Measurements from ENCODE around the gene SLC51B.
A peak's percentile ranks its signal among the peaks of the same experiment; 100 is the strongest.
"Not testable (repeated sequence)": the region's sequence is repeated elsewhere in the genome, so short reads cannot be mapped to it uniquely, and the experiment has no call there.

Gene SLC51B

GRCh38 chr15:65044724-65045481 is at the start of gene SLC51B:
Gene SLC51B, plus strand, starts transcription at chr15:65045387. Its CDS starts 4,618 bp downstream, at chr15:65050005.
- FAIRE-seq = no peak

GRCh38 chr15:64997066-64997465 is 48.1 kb upstream of the SLC51B start:
- FAIRE-seq (no peak), DNase-seq (ENCODE audit: low spot score) (no peak)

More at GRCh38 chr15:65044724-65045481, at the start of gene SLC51B:
- no peak for DNase-seq (ENCODE audit: low spot score)

GRCh38 chr15:64997745-64998375 is 47.3 kb upstream of the SLC51B start:
- FAIRE-seq = no peak

GRCh38 chr15:65004993-65005392 is 40.2 kb upstream of the SLC51B start:
- no peak for DNase-seq (ENCODE audit: low spot score)
- FAIRE-seq = no peak

More at GRCh38 chr15:64997745-64998375, 47.3 kb upstream of the SLC51B start:
- DNase-seq (ENCODE audit: low spot score) = no peak

DNA sequence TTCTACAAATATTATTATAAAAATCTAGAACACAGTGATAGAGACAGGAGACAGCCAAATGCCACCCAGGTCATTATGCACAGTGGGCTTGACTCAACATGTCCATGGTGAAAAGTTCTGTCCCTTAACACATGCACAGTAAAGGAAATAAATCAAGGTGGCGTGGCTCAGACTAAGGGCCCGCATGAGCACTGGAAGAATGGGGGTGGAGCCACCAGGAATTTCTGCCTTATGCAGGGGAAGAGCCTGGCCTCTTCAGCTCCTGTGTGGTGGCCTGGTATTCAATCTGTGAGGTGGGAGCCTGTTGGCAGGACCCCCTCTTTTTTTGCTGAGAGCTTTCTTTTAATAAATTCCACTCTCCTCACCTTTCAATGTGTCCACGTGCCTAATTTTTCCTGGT is 38.3 kb upstream of the SLC51B start:
- DNase-seq (ENCODE audit: low spot score) (no peak), FAIRE-seq (no peak)

GRCh38 chr15:65008983-65009382 is 36.2 kb upstream of the SLC51B start:
- DNase-seq (ENCODE audit: low spot score) = no peak
- FAIRE-seq = no peak

DNA sequence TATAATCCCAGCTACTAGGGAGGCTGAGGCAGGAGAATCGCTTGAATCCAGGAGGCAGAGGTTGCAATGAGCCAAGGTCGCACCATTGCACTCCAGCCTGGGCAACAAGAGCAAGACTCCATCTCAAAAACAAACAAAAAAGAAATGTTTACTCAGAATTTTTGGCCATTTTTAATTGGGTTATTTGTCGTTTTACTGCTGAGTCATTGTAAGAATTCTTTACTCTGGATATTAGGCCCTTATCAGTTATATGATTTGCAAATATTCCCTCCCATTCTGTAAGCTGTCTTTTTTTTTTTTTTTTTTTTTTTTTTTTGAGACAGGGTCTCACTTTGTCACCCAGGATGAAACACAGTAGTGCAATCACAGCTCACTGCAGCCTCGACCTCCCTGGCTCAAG is 34.0 kb upstream of the SLC51B start:
- FAIRE-seq; DNase-seq (ENCODE audit: low spot score): not testable (repeated sequence)

GRCh38 chr15:65020419-65020818 is 24.8 kb upstream of the SLC51B start:
- no peak for DNase-seq (ENCODE audit: low spot score)
- FAIRE-seq = no peak

- FAIRE-seq = no peak
These were observed 23.7 kb upstream of the SLC51B start for GRCh38 chr15:65021488-65021887.

DNA sequence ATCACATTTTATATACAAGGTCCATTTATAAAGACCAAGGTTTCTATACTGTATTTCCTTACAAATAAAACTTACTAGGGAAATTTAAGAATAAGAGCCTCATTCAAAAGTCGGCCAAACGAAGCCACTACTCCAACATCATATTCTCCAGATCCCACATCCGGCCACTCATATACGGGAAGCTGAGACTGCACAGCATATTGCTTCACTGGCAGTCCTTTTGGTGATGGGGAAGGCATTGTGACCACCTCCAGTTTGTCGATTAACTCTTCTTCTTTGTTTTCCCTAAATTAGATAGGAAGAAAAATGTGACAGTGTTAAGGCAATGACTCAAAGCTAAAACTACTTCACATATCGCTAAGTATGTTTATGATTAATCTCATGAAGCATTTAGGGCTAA is 18.4 kb upstream of the SLC51B start:
- DNase-seq (ENCODE audit: low spot score) (no peak), FAIRE-seq (no peak)

More at GRCh38 chr15:65021488-65021887, 23.7 kb upstream of the SLC51B start:
- DNase-seq (ENCODE audit: low spot score) = no peak

DNA sequence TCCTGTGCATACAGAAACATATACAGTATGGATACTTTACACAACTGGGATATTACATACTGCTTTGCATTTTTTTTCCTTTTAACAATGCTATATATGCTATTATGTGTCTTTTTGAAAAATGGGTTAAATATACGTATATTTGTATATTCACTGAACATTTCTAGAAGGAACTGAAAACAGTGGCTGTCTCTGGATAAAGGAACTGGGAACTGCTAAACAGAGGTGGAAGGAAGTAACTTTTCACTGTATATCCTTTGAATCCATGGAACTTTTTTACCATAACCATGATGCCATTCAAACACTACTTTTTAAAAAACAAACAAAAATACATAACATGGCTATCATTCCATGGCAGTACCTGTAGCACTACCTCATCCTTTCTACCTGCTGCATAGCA is 17.6 kb upstream of the SLC51B start:
- DNase-seq (ENCODE audit: low spot score) (no peak), FAIRE-seq (no peak)

- FAIRE-seq (no peak), DNase-seq (ENCODE audit: low spot score) (no peak)
These were observed 16.8 kb upstream of the SLC51B start for GRCh38 chr15:65028338-65028737.

DNA sequence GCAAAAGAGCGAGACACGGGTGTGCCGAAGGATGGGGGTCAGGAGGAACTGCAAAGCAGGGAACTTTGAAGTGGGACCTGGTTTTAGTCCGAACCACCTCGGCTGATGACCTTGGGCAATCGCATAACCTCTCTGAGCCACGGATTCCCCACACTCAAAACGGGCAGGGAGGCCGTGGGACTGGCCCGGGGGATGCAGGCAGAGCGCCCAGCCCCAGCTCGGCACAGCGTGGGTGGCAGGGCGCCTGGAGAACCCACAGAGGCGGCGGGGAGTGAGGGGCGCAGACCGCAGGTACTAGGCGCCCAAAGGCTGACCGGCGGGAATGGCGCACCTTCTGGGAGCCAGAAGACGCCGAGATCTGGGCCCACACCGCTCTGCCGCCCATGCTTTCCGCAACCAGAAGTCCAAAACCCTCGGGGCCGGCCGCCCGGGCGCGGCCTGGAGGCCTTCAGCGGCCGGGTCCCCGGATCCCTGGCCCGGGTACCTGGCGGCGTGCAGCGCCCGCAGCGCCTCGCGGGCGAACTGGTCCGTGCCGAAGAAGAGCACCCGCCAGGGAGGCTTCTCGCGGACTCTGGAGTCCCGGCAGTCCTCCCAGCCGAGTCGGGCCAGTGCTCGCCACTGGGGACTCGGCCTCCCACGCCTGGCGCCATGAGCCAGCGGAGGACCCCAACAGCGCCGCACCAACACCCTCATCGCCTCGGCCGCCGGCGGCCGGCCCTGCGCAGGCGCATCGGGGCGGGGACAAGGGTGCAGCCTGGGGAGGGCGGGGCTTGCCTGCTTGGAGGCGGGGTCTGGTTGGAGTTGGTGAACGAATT is 16.1 kb upstream of the SLC51B start, which contains the start of gene MTFMT:
Gene MTFMT, minus strand, starts transcription at position 719 of the 815 bp plus-strand sequence. Its CDS starts 26 bp downstream, at position 693.
- DNase-seq (ENCODE audit: low spot score) (peak; percentile 46), FAIRE-seq (no peak)

DNA sequence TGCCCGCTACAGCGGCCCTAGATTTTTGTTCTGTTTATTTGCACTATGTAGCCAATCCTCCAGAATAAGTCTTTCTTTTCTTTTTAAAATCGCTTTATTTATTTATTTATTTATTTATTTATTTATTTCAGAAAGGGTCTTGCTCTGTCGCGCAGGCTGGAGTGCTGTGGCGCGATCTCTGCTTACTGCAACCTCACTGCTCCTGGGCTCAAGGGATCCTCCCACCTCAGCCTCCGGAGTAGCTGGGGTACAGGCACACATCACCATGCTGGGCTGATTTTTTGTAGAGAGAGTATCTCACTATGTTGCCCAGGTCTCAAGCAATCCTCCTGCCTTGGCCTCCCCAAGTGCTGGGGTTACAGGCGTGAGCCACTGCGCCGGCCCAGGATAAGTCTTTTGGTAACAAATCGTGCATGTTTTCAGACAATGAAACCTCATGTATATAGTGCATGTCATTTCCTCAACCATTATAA is 15.4 kb upstream of the SLC51B start:
- DNase-seq (ENCODE audit: low spot score) (no peak), FAIRE-seq (no peak)

GRCh38 chr15:65032801-65033537 is 12.2 kb upstream of the SLC51B start:
- no peak for FAIRE-seq

GRCh38 chr15:65033659-65034269 is 11.4 kb upstream of the SLC51B start:
- DNase-seq (ENCODE audit: low spot score) (no peak), FAIRE-seq (no peak)

More at GRCh38 chr15:65032801-65033537, 12.2 kb upstream of the SLC51B start:
- DNase-seq (ENCODE audit: low spot score) = peak; percentile 81

DNA sequence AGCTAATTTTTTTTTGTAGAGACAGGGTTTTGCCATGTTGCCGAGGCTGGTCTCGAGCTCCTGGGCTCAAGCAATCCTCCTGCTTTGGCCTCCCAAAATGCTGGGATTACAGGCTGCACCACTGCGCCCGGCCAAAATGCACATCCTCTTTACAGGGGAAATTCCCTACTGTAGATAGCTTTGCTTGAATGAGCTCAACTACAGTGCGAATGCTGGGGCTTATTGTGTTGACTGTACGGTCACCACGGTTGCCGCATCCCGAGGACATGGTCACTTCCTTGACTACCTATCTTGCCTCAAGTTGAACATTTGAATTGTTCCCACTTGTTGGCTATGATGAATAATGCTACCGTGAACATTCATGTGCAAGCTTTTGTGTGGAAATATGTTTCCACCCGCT is 10.5 kb upstream of the SLC51B start:
- FAIRE-seq (no peak), DNase-seq (ENCODE audit: low spot score) (peak; percentile 49)

GRCh38 chr15:65037309-65037708 is 7.9 kb upstream of the SLC51B start:
- DNase-seq (ENCODE audit: low spot score) (no peak), FAIRE-seq (no peak)

- FAIRE-seq = no peak
These were observed 6.8 kb upstream of the SLC51B start for GRCh38 chr15:65038428-65038827.

GRCh38 chr15:65038836-65039235 is 6.4 kb upstream of the SLC51B start:
- DNase-seq (ENCODE audit: low spot score) = no peak
- FAIRE-seq = no peak

More at GRCh38 chr15:65038428-65038827, 6.8 kb upstream of the SLC51B start:
- DNase-seq (ENCODE audit: low spot score) = no peak
